MCF 10A (cell line): ENCODE data around the gene TVP23C. TPM values are rescaled to one million over a fixed set of nuclear protein-coding genes. Genes with fewer than 3 reads are reported as not detected.

Experiments
- BruUV-seq: library from RNA; stranded (reverse); fragments of 400-500 nt; replicated peaks from 2 replicates; lab custom pipeline; 2021; lab: Mats Ljungman, UMichigan
- CTCF ChIA-PET: fragments of 300-600 bp; sonication (Branson Sonifier 250); formaldehyde crosslinking; extraction: SDS; loops from one replicate; lab custom pipeline; 2021; ENCODE audit warnings: antibody characterized with exemption, inconsistent platforms; lab: Yijun Ruan, JAX
- POLR2A ChIA-PET: fragments of 300-600, 350-650 bp; sonication (Branson Sonifier 250); formaldehyde crosslinking; extraction: SDS; loops from one replicate; lab custom pipeline; 2020; ENCODE audit warnings: antibody characterized with exemption, inconsistent platforms; lab: Yijun Ruan, JAX
- DNase-seq: peaks from one replicate; pipeline ENCODE4 v3.0.0-alpha.2; 2018; ENCODE audit not compliant: unreplicated experiment
- H3K27ac Mint-ChIP-seq: one replicate; pipeline ENCODE4 v1.8.0; 2022; ENCODE audit warnings: mild to moderate bottlenecking, low read depth, mixed read lengths; ENCODE audit not compliant: unreplicated experiment
- H3K27me3 Mint-ChIP-seq: one replicate; pipeline ENCODE4 v1.8.0; 2022; ENCODE audit warnings: mixed read lengths; ENCODE audit not compliant: insufficient read depth, unreplicated experiment
- H3K36me3 Mint-ChIP-seq: one replicate; pipeline ENCODE4 v1.8.0; 2022; ENCODE audit warnings: mild to moderate bottlenecking, moderate library complexity, mixed read lengths; ENCODE audit not compliant: insufficient read depth, unreplicated experiment
- H3K4me1 Mint-ChIP-seq: one replicate; pipeline ENCODE4 v1.8.0; 2022; ENCODE audit warnings: mixed read lengths; ENCODE audit not compliant: insufficient read depth, unreplicated experiment
- H3K4me3 Mint-ChIP-seq: one replicate; pipeline ENCODE4 v1.8.0; 2022; ENCODE audit warnings: mild to moderate bottlenecking, moderate library complexity, mixed read lengths; ENCODE audit not compliant: unreplicated experiment
- H3K9me3 Mint-ChIP-seq: one replicate; pipeline ENCODE4 v1.8.0; 2022; ENCODE audit warnings: mixed read lengths; ENCODE audit not compliant: unreplicated experiment
- intact Hi-C: fragments of 100-400 bp; cut with micrococcal nuclease; formaldehyde crosslinking; loops from 2 replicates; pipeline ENCODE4 v1.14.1; 2022
- total RNA-seq: library from RNA; stranded (reverse); gene quantifications from 2 replicates; pipeline ENCODE4 v1.2.3, GENCODE V29; 2022
- TF ChIP-seq, protein P1 (sequence below): fragments of 200-600 bp; IDR thresholded peaks from one replicate; pipeline ENCODE4 v1.8.0; 2022; ENCODE audit warnings: antibody characterized with exemption, mild to moderate bottlenecking; ENCODE audit not compliant: unreplicated experiment

The TVP23C gene
- total RNA-seq, 1 experiment from 2014 or later, result 26.7 TPM

GRCh38 chr17:15490634-15491261 is 72.5 kb downstream of the TVP23C start:
- no peaks in the 10 kb centered on the region for H3K9me3 Mint-ChIP-seq
- no TSS peak for BruUV-seq
- intact Hi-C loops, result no loop called here
- no peak overlapping the region for H3K27ac Mint-ChIP-seq
- TF ChIP-seq, protein P1, sequence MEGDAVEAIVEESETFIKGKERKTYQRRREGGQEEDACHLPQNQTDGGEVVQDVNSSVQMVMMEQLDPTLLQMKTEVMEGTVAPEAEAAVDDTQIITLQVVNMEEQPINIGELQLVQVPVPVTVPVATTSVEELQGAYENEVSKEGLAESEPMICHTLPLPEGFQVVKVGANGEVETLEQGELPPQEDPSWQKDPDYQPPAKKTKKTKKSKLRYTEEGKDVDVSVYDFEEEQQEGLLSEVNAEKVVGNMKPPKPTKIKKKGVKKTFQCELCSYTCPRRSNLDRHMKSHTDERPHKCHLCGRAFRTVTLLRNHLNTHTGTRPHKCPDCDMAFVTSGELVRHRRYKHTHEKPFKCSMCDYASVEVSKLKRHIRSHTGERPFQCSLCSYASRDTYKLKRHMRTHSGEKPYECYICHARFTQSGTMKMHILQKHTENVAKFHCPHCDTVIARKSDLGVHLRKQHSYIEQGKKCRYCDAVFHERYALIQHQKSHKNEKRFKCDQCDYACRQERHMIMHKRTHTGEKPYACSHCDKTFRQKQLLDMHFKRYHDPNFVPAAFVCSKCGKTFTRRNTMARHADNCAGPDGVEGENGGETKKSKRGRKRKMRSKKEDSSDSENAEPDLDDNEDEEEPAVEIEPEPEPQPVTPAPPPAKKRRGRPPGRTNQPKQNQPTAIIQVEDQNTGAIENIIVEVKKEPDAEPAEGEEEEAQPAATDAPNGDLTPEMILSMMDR, result no peak
- CTCF ChIA-PET, result interaction anchor here (0.7 to 1.5 kb wide), 3 partner anchors 11 to 234 kb away, joined by 3 to 6 read pairs (median 4); no protein-coding TSS in a partner anchor
- peaks cover 5% of the 10 kb centered on the region for H3K36me3 Mint-ChIP-seq
- no peak overlapping the region for H3K4me3 Mint-ChIP-seq
- DNase-seq, result no peak
- no peaks in the 10 kb centered on the region for H3K4me1 Mint-ChIP-seq
- no peaks in the 10 kb centered on the region for H3K27me3 Mint-ChIP-seq
- POLR2A ChIA-PET, result no interaction called here

DNA sequence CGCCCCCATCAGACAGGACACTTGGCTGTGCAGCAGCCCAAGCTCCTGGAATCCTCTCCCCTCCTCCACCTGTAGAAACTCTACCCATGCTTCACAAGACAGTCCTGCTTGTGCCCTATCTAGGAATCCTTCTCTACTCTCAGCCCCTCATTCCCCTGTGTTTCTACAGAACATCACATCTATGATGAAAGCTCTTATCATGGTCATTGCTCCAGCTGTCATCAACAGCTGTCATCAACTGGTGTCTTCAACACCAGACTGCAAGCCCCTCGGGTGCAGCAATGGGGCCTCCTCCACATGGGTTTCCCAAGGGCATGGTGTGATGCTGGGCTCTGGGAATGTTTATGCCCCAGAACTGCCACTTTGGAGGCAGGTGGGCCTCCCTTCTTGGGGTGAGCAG is 74.7 kb downstream of the TVP23C start:
- Mint-ChIP-seq H3K9me3 (no peaks in the 10 kb centered on the region), H3K36me3 (peaks cover 6% of the 10 kb centered on the region), H3K27me3 (no peaks in the 10 kb centered on the region), H3K27ac (no peak overlapping the region), H3K4me3 (no peak overlapping the region), H3K4me1 (no peaks in the 10 kb centered on the region)
- no TSS peak for BruUV-seq
- ChIA-PET CTCF (interaction anchor here (0.8 to 2.3 kb wide), 2 partner anchors 15 to 232 kb away, joined by 5 to 12 read pairs; no protein-coding TSS in a partner anchor), POLR2A (no interaction called here)
- no peak for DNase-seq
- intact Hi-C loops, result no loop called here
- TF ChIP-seq, protein P1, result no peak

GRCh38 chr17:15485045-15485444 is 78.2 kb downstream of the TVP23C start:
- intact Hi-C loops, result no loop called here
- POLR2A ChIA-PET, result no interaction called here
- Mint-ChIP-seq H3K27me3 (no peaks in the 10 kb centered on the region), H3K9me3 (no peaks in the 10 kb centered on the region), H3K4me3 (no peak overlapping the region), H3K27ac (no peak overlapping the region), H3K36me3 (peaks cover 6% of the 10 kb centered on the region), H3K4me1 (peaks cover under 1% of the 10 kb centered on the region)
- no peak for DNase-seq
- CTCF ChIA-PET, result interaction anchor here (1.2 to 1.9 kb wide), 3 partner anchors 12 to 224 kb away, joined by 3 to 5 read pairs (median 4); no protein-coding TSS in a partner anchor
- TF ChIP-seq, protein P1, result no peak
- BruUV-seq, result no TSS peak

- H3K4me3 Mint-ChIP-seq, result no peak overlapping the region
- ChIA-PET POLR2A (no interaction called here), CTCF (no interaction called here)
- no peaks in the 10 kb centered on the region for H3K9me3 Mint-ChIP-seq
- H3K36me3 Mint-ChIP-seq, result peaks cover 6% of the 10 kb centered on the region
- no peak overlapping the region for H3K27ac Mint-ChIP-seq
- intact Hi-C loops, result no loop called here
- no peaks in the 10 kb centered on the region for H3K27me3 Mint-ChIP-seq
- BruUV-seq, result no TSS peak
- TF ChIP-seq, protein P1, result no peak
- DNase-seq, result no peak
- H3K4me1 Mint-ChIP-seq, result peaks cover 6% of the 10 kb centered on the region
These were observed 79.9 kb downstream of the TVP23C start for GRCh38 chr17:15483431-15483830.
